HCT116 (cell line): ENCODE measurements around the gene IVD. TPM values are rescaled to one million over a fixed set of nuclear protein-coding genes. Genes with fewer than 3 reads are reported as not detected.
A peak's percentile ranks its signal among the peaks of the same experiment; 100 is the strongest.

Source experiments
- ATAC-seq: fragments of 200-7000 bp; cut with Tn5 transposase; 2 replicates; pipeline ENCODE4 v1.9.1; 2020; ENCODE audit warnings: mild to moderate bottlenecking, moderate library complexity
- BruUV-seq: library from RNA; stranded (reverse); fragments of 400-500 nt; replicated peaks from 2 replicates; lab custom pipeline; 2021; lab: Mats Ljungman, UMichigan
- CTCF ChIA-PET: fragments of 300-600 bp; sonication (Branson Sonifier 250); formaldehyde crosslinking; loops from one replicate; lab custom pipeline; 2021; ENCODE audit warnings: antibody characterized with exemption; lab: Charles Lee
- POLR2A ChIA-PET: fragments of 300-600, 350-600 bp; sonication (Branson Sonifier 250); formaldehyde crosslinking; loops from one replicate; lab custom pipeline; 2021; ENCODE audit warnings: antibody characterized with exemption; lab: Charles Lee
- RAD21 ChIA-PET, 2 experiments: fragments of 300-600 bp; sonication (Branson Sonifier 250); formaldehyde crosslinking; loops; one replicate each; lab custom pipeline; 2023; ENCODE audit warnings: low total read pairs in 2 of 2; ENCODE audit not compliant: uncharacterized antibody in 2 of 2, unreplicated experiment in 2 of 2, low non-redundant PET in 1 of 2; lab: Charles Lee
- DNase-seq: peaks from one replicate; pipeline ENCODE4 v3.0.0-alpha.2; 2010; ENCODE audit warnings: low read depth, low spot score
- H2AFZ ChIP-seq: fragments of 200-600 bp; shearing (Covaris generic), sonication (generic); 2 replicates; pipeline ENCODE4 v1.6.1; 2017; ENCODE audit warnings: low read depth, mixed run types, mixed read lengths, antibody characterized with exemption, low read length; ENCODE audit not compliant: poor library complexity, severe bottlenecking
- H3K27ac ChIP-seq: 2 replicates; pipeline ENCODE4 v1.5.1; 2012; ENCODE audit warnings: low read depth, low read length
- H3K27me3 ChIP-seq: fragments of 200-600 bp; sonication (generic); 2 replicates; pipeline ENCODE4 v1.6.1; 2016; ENCODE audit warnings: mixed run types, low read length, mixed read lengths; ENCODE audit not compliant: insufficient read depth
- H3K36me3 ChIP-seq, 2 experiments: fragments of 200-500 bp in 1 of 2; fragments of 200-600 bp in 1 of 2; sonication (Bioruptor generic) in 1 of 2; sonication (generic) in 1 of 2; 2 replicates each; pipeline versions ENCODE4 v1.5.1 to v1.6.1; 2014 to 2016; ENCODE audit warnings: low read length in 2 of 2, inconsistent platforms in 1 of 2, mixed read lengths in 1 of 2, mixed run types in 1 of 2; ENCODE audit not compliant: insufficient read depth in 2 of 2, control insufficient read depth in 1 of 2
- H3K4me1 ChIP-seq, 2 experiments: fragments of 200-600 bp in 1 of 2; sonication (generic) in 1 of 2; 2 replicates each; pipeline versions ENCODE4 v1.5.1 to v1.6.1; 2012 to 2017; ENCODE audit warnings: low read length in 2 of 2, inconsistent platforms in 1 of 2, mild to moderate bottlenecking in 1 of 2, mixed read lengths in 1 of 2, mixed run types in 1 of 2, moderate library complexity in 1 of 2; ENCODE audit not compliant: insufficient read depth in 2 of 2, control insufficient read depth in 1 of 2
- H3K4me2 ChIP-seq: fragments of 200-600 bp; sonication (generic); 2 replicates; pipeline ENCODE4 v1.6.1; 2017; ENCODE audit warnings: mixed run types, low read length, mixed read lengths
- H3K4me3 ChIP-seq, 2 experiments: fragments of 200-600 bp in 1 of 2; sonication (generic) in 1 of 2; replicated peaks in 1 of 2; 2 replicates each; pipeline ENCODE4 v1.5.1; 2011 to 2016; ENCODE audit warnings: low read length in 2 of 2, control low read depth in 1 of 2, low read depth in 1 of 2, mild to moderate bottlenecking in 1 of 2, mixed read lengths in 1 of 2, mixed run types in 1 of 2
- H3K79me2 ChIP-seq: fragments of 200-600 bp; sonication (generic); 2 replicates; pipeline ENCODE4 v1.6.1; 2017; ENCODE audit warnings: mild to moderate bottlenecking, mixed run types, low read length, moderate library complexity, mixed read lengths; ENCODE audit not compliant: insufficient read depth
- H3K9ac ChIP-seq: fragments of 200-600 bp; sonication (generic); 2 replicates; pipeline ENCODE4 v1.6.1; 2016; ENCODE audit warnings: low read length, mixed read lengths
- H3K9me2 ChIP-seq: fragments of 200-600 bp; sonication (generic), shearing (Covaris generic); 2 replicates; pipeline ENCODE4 v1.6.1; 2017; ENCODE audit warnings: mixed run types, mild to moderate bottlenecking, moderate library complexity; ENCODE audit not compliant: insufficient read depth
- H3K9me3 ChIP-seq, 2 experiments: fragments of 200-500 bp in 1 of 2; fragments of 200-600 bp in 1 of 2; sonication (Bioruptor generic) in 1 of 2; sonication (generic) in 1 of 2; 2 replicates each; pipeline ENCODE4 v1.6.1; 2014 to 2017; ENCODE audit warnings: low read length in 2 of 2, mixed read lengths in 2 of 2, inconsistent platforms in 1 of 2, low read depth in 1 of 2, mild to moderate bottlenecking in 1 of 2, mixed run types in 1 of 2, moderate library complexity in 1 of 2; ENCODE audit not compliant: control insufficient read depth in 1 of 2, insufficient read depth in 1 of 2
- H4K20me1 ChIP-seq: fragments of 200-600 bp; sonication (generic), shearing (Covaris generic); 2 replicates; pipeline ENCODE4 v1.6.1; 2017; ENCODE audit warnings: mixed run types, mild to moderate bottlenecking, moderate library complexity; ENCODE audit not compliant: insufficient read depth
- CTCF ChIP-seq, 3 experiments: fragments of 200-600 bp in 1 of 3; sonication (generic) in 1 of 3; IDR thresholded peaks in 2 of 3; conservative IDR thresholded peaks in 1 of 3; 2 replicates each; pipeline ENCODE4 v1.5.1; 2012 to 2017; ENCODE audit warnings: low read depth in 2 of 3, low read length in 2 of 3, antibody characterized with exemption in 1 of 3, borderline replicate concordance in 1 of 3, control low read depth in 1 of 3, mild to moderate bottlenecking in 1 of 3, mixed read lengths in 1 of 3, mixed run types in 1 of 3, moderate library complexity in 1 of 3; ENCODE audit not compliant: insufficient read depth in 1 of 3
- EZH2phosphoT487 ChIP-seq: fragments of 200-600 bp; IDR thresholded peaks from 2 replicates; pipeline ENCODE4 v1.6.1; 2018; ENCODE audit warnings: antibody characterized with exemption, borderline replicate concordance
- FOSL1 ChIP-seq: IDR thresholded peaks from 2 replicates; pipeline ENCODE4 v1.6.1; 2012; ENCODE audit warnings: low read depth
- JUND ChIP-seq: IDR thresholded peaks from 2 replicates; pipeline ENCODE4 v1.6.1; 2012
- POLR2A ChIP-seq: IDR thresholded peaks from 2 replicates; pipeline ENCODE4 v1.7.0; 2011; ENCODE audit warnings: borderline replicate concordance; ENCODE audit not compliant: insufficient read depth, insufficient read length; ENCODE audit errors: extremely low read depth
- RAD21 ChIP-seq: IDR thresholded peaks from 2 replicates; pipeline ENCODE4 v1.6.1; 2012; ENCODE audit warnings: low read depth, mild to moderate bottlenecking
- REST ChIP-seq: IDR thresholded peaks from 2 replicates; pipeline ENCODE4 v1.6.1; 2012; ENCODE audit warnings: low read depth
- ZFX ChIP-seq: fragments of 450-650 bp; IDR thresholded peaks from 2 replicates; pipeline ENCODE4 v1.6.1; 2017
- ZNF274 ChIP-seq: fragments of 200-500 bp; sonication (Bioruptor generic); IDR thresholded peaks from 2 replicates; pipeline ENCODE4 v1.6.1; 2014; ENCODE audit warnings: mild to moderate bottlenecking, low read depth, low read length, inconsistent platforms
- intact Hi-C: fragments of 100-400 bp; cut with micrococcal nuclease; formaldehyde crosslinking; loops from 2 replicates; pipeline ENCODE4 v1.10.0; 2022
- total RNA-seq: library from RNA; stranded (reverse); gene quantifications from one replicate; pipeline ENCODE4 v1.2.1, GENCODE V29; 2021; ENCODE audit not compliant: unreplicated experiment

Gene IVD
- total RNA-seq, 1 experiment from 2014 or later = 65.6 TPM

DNA sequence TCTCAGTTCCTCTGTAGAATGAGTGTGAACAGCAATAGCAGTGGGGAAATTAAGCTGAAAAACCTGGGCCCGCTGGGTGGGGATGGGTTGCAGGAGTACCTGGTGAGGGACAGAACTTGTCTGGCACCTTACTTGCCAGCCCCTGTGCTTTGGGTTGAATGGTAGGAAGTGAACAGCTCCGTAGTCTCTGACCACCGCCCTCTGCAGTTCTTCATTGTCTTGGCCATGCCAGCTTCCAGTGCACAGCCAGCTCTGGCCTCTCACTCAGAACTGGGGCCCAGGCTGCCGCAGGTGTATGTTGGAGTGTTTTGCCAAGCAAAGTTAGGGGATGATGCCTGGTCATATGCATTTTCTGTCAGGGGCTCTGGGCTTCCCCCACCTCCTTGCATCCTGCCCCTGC lies 51.1 kb downstream of the IVD start:
- CTCF ChIA-PET = no interaction called here
- no TSS peak for BruUV-seq
- peak overlapping the region; percentile 87 for H3K4me2 ChIP-seq
- no peaks in the 10 kb centered on the region for H3K27me3 ChIP-seq
- POLR2A ChIA-PET = no interaction called here
- peaks cover 2% of the 10 kb centered on the region; the same call in 1 of the 2 replicates for H4K20me1 ChIP-seq
- H3K27ac ChIP-seq = no peak overlapping the region
- no peak overlapping the region for H2AFZ ChIP-seq
- H3K36me3 ChIP-seq = peaks cover 0 to 2% of the 10 kb centered on the region in 2 experiments; a peak in 2 of 4 replicates
- no peaks in the 10 kb centered on the region for H3K9me2 ChIP-seq
- RAD21 ChIA-PET = no interaction called here
- intact Hi-C loops = no loop called here
- H3K4me1 ChIP-seq = peaks cover 29 to 44% of the 10 kb centered on the region in 2 experiments
- ATAC-seq = no peak
- H3K9ac ChIP-seq = no peak overlapping the region
- H3K4me3 ChIP-seq = no peak overlapping the region
- no peaks in the 10 kb centered on the region for H3K9me3 ChIP-seq
- TF ChIP-seq REST (no peak), FOSL1 (no peak), CTCF (IDR thresholded peaks at IDR 0.05 in 2 of 3, conservative IDR thresholded peaks at IDR 0.05 in 1 of 3; ENCODE audit: borderline replicate concordance in 1 of 3, insufficient read depth in 1 of 3, low read depth in 2 of 3, low read length in 2 of 3) (no peak), POLR2A (no peak), ZFX (no peak), JUND (no peak), EZH2phosphoT487 (no peak), RAD21 (no peak), ZNF274 (no peak)
- no peak for DNase-seq
- H3K79me2 ChIP-seq = peaks cover 70% of the 10 kb centered on the region
